ENCODE measurements around the gene BCORL1. TPM values are rescaled to one million over a fixed set of nuclear protein-coding genes. Genes with fewer than 3 reads are reported as not detected.

The BCORL1 gene
- total and polyA plus RNA-seq, 2 donors (not counting 1 experiment from before 2014, with no cell fraction given): 1.1 to 2.8 TPM

- Histone ChIP-seq H3K27ac (ENCODE audit: insufficient read depth, low read length) (no peak overlapping the region), H3K36me3 (ENCODE audit: control insufficient read depth, insufficient read depth, low read length) (no peaks in the 10 kb centered on the region), H3K9me3 (ENCODE audit: control insufficient read depth, insufficient read depth, low read depth, low read length) (no peaks in the 10 kb centered on the region), H3K4me3 (replicated peaks in 1 of 4; ENCODE audit: control extremely low read depth in 1 of 4, insufficient read depth in 1 of 4, low read depth in 3 of 4, low read length in 4 of 4) (no peak overlapping the region), H4K20me1 (ENCODE audit: control insufficient read depth, extremely low read depth, insufficient read depth, low read length) (no peaks in the 10 kb centered on the region), H3K79me2 (ENCODE audit: control insufficient read depth, insufficient read depth, low read length) (no peaks in the 10 kb centered on the region), H2AFZ (ENCODE audit: low read length) (peak overlapping the region; percentile 44), H3K4me2 (ENCODE audit: extremely low read depth, insufficient read depth, low read length) (peak overlapping the region; percentile 35), H3K27me3 (ENCODE audit: control insufficient read depth, insufficient read depth, low read length) (no peaks in the 10 kb centered on the region), H3K4me1 (ENCODE audit: control insufficient read depth, extremely low read depth, insufficient read depth, low read length) (peaks cover 5% of the 10 kb centered on the region), H3K9ac (ENCODE audit: insufficient read depth, low read length) (no peak overlapping the region)
- DNase-seq (ENCODE audit: low read depth in 2 of 2): peak in 1 of 2 donors; percentile 59
- no peak for TF ChIP-seq CTCF (conservative IDR thresholded peaks at IDR 0.05 in 1 of 2, IDR thresholded peaks at IDR 0.05 in 1 of 2; ENCODE audit: low read depth in 1 of 2, low read length in 2 of 2)
- TF ChIP-seq EZH2 (IDR thresholded peaks at IDR 0.05; ENCODE audit: low read length, missing control alignments): no peak
These were observed 23.5 kb upstream of the BCORL1 start for GRCh38 chrX:129958814-129959492.

GRCh38 chrX:129959493-129959832, 23.0 kb upstream of the BCORL1 start:
- Histone ChIP-seq H3K4me1 (ENCODE audit: control insufficient read depth, extremely low read depth, insufficient read depth, low read length) (peaks cover 5% of the 10 kb centered on the region), H3K79me2 (ENCODE audit: control insufficient read depth, insufficient read depth, low read length) (no peaks in the 10 kb centered on the region), H3K27ac (ENCODE audit: insufficient read depth, low read length) (no peak overlapping the region), H3K36me3 (ENCODE audit: control insufficient read depth, insufficient read depth, low read length) (no peaks in the 10 kb centered on the region), H3K9ac (ENCODE audit: insufficient read depth, low read length) (no peak overlapping the region), H2AFZ (ENCODE audit: low read length) (peak overlapping the region; percentile 44), H3K4me3 (replicated peaks in 1 of 4; ENCODE audit: control extremely low read depth in 1 of 4, insufficient read depth in 1 of 4, low read depth in 3 of 4, low read length in 4 of 4) (no peak overlapping the region), H3K27me3 (ENCODE audit: control insufficient read depth, insufficient read depth, low read length) (no peaks in the 10 kb centered on the region), H4K20me1 (ENCODE audit: control insufficient read depth, extremely low read depth, insufficient read depth, low read length) (no peaks in the 10 kb centered on the region), H3K4me2 (ENCODE audit: extremely low read depth, insufficient read depth, low read length) (peak overlapping the region; percentile 35), H3K9me3 (ENCODE audit: control insufficient read depth, insufficient read depth, low read depth, low read length) (no peaks in the 10 kb centered on the region)
- no peak for TF ChIP-seq CTCF (conservative IDR thresholded peaks at IDR 0.05 in 1 of 2, IDR thresholded peaks at IDR 0.05 in 1 of 2; ENCODE audit: low read depth in 1 of 2, low read length in 2 of 2)
- peak in 1 of 2 donors; percentile 37 for DNase-seq (ENCODE audit: low read depth in 2 of 2)

- Histone ChIP-seq H3K79me2 (ENCODE audit: control insufficient read depth, insufficient read depth, low read length) (no peaks in the 10 kb centered on the region), H3K4me2 (ENCODE audit: extremely low read depth, insufficient read depth, low read length) (no peak overlapping the region), H2AFZ (ENCODE audit: low read length) (no peak overlapping the region), H3K27me3 (ENCODE audit: control insufficient read depth, insufficient read depth, low read length) (no peaks in the 10 kb centered on the region), H4K20me1 (ENCODE audit: control insufficient read depth, extremely low read depth, insufficient read depth, low read length) (no peaks in the 10 kb centered on the region), H3K9me3 (ENCODE audit: control insufficient read depth, insufficient read depth, low read depth, low read length) (no peaks in the 10 kb centered on the region), H3K4me3 (replicated peaks in 1 of 4; ENCODE audit: control extremely low read depth in 1 of 4, insufficient read depth in 1 of 4, low read depth in 3 of 4, low read length in 4 of 4) (no peak overlapping the region), H3K36me3 (ENCODE audit: control insufficient read depth, insufficient read depth, low read length) (no peaks in the 10 kb centered on the region), H3K9ac (ENCODE audit: insufficient read depth, low read length) (no peak overlapping the region), H3K4me1 (ENCODE audit: control insufficient read depth, extremely low read depth, insufficient read depth, low read length) (peaks cover 5% of the 10 kb centered on the region), H3K27ac (ENCODE audit: insufficient read depth, low read length) (no peak overlapping the region)
- no peak for TF ChIP-seq EZH2 (IDR thresholded peaks at IDR 0.05; ENCODE audit: low read length, missing control alignments)
- no peak for TF ChIP-seq CTCF (conservative IDR thresholded peaks at IDR 0.05 in 1 of 2, IDR thresholded peaks at IDR 0.05 in 1 of 2; ENCODE audit: low read depth in 1 of 2, low read length in 2 of 2)
- DNase-seq (ENCODE audit: low read depth in 2 of 2): peak in 1 of 2 donors; percentile 20
These were observed 21.0 kb upstream of the BCORL1 start for GRCh38 chrX:129961180-129962083.

All from fibroblast of lung (primary cell).